Stimulated activated memory B cell treated with anti-CD40 and anti-IgM and Interleukin-4, amounts not matched to agents 10 μg/mL and 1 μg/mL and 100 μg/mL, for 72 hours (primary cell): ENCODE data around the gene ITGA2B.
A peak's percentile ranks its signal among the peaks of the same experiment; 100 is the strongest.
"Not testable (repeated sequence)": the region's sequence is repeated elsewhere in the genome, so short reads cannot be mapped to it uniquely, and the experiment has no call there.

ENCODE experiments used
- ATAC-seq: fragments of 150-1000 bp; cut with Tn5 transposase; 2 replicates; pipeline ENCODE4 v1.10.0; 2021
- H3K27ac Mint-ChIP-seq: one replicate; pipeline ENCODE4 v1.8.0; 2022; ENCODE audit warnings: mild to moderate bottlenecking, mixed read lengths
- H3K27me3 Mint-ChIP-seq: one replicate; pipeline ENCODE4 v1.8.0; 2022; ENCODE audit warnings: mixed read lengths
- H3K36me3 Mint-ChIP-seq: one replicate; pipeline ENCODE4 v1.8.0; 2022; ENCODE audit warnings: mixed read lengths
- H3K4me1 Mint-ChIP-seq: one replicate; pipeline ENCODE4 v1.8.0; 2022; ENCODE audit warnings: mixed read lengths
- H3K4me3 Mint-ChIP-seq: one replicate; pipeline ENCODE4 v1.8.0; 2022; ENCODE audit warnings: mild to moderate bottlenecking, moderate library complexity, mixed read lengths
- H3K9me3 Mint-ChIP-seq: one replicate; pipeline ENCODE4 v1.8.0; 2022; ENCODE audit warnings: mixed read lengths

Gene ITGA2B

DNA sequence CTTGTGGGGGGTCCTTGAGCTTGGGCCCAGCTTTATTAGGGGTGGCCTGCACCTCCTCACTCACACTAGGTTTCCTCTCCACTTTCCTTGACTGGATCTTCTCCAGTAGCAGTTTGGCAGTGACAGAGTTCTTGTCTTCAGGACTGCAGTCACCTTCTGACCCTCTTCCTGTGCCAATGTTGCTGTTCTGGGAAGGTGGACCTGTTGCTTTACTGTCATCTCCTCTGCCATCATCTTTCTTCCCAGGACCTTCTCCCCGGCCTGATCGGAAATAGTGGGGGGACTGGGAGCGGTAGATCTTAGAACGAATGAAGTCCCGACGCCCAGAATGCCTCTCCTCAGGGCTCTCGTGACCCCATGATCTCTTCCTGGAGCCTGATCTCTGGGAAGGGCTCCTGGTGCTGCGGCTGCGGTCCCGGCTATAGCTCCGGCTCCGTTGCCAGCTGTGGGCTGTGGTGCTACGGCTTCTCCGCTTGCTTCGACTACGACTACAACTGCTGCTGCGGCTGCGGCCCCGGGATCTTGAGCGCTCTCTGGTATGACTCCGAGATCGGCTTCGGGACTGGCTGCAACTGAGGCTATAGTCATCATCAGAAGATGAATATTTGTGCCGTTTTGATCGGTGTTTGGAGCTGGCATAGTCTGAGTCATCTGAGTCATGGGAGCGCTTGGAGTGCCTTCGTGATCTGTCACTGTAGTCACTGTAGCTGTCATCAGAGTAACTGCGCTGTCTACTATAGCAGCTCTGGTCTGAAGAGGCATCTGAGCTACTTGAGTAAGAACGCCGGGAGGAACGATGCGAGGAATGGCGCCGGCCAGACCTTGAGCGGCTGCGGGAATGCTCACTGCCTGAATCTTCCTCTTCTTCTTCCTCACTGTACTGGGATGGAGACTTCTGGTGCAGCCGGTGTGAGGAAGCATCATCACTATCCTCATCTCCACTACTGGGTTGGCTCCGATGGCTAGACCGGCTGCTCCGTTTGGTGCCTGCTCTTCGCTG, 9.5 kb upstream of the ITGA2B start:
- no peak for ATAC-seq
- Mint-ChIP-seq H3K27ac (no peak overlapping the region), H3K27me3 (no peaks in the 10 kb centered on the region), H3K4me1 (peaks cover 14% of the 10 kb centered on the region), H3K9me3 (no peaks in the 10 kb centered on the region), H3K4me3 (no peak overlapping the region), H3K36me3 (peaks cover 64% of the 10 kb centered on the region)

DNA sequence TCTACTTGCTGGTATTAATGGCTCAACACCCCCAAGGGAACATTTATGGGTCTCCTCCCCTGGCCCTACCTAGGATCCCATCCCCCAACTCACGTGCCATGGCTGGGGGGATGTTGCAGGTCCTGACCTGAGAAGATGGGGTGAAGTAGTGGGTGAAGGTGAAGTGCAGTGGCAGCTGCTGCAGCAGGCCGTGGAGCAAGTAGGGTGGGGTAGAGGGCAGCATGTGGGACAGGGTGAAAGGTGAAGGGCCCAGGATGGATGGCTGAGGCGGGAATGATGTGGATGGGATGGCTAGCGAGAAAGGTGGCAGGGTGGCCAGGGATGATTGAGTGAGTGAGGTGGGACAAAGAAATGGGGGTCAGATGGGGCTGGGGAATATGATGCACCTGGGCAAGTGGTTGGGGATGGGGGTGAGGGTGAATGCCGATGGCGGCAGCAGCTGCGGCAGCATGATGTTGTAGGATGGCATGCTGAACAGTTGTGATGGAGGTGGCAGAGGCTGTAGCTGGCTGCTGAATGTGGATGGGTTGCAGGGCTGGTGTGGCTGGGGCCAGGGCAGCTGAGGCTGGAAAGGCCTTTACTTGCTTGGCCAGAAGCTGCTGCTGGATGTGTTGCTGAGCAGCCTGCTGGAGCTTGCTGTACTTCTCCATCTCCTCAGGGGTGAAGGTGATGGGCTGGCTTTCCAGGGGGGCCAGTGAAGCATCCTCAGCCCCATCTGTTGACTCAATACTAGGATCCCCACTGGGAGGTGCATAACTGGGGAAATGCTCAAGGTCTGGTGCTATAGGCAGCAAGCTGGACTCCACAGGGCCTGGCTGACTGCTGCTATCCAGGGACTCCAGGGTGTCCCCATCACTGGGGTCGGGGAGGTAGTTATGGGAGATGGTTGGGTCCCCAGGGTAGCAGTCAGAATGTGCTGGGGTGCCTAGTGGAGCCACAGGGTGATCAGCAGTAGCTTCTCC, 8.3 kb upstream of the ITGA2B start:
- Mint-ChIP-seq H3K27ac (no peak overlapping the region), H3K4me1 (peaks cover 3% of the 10 kb centered on the region), H3K9me3 (no peaks in the 10 kb centered on the region), H3K4me3 (no peak overlapping the region), H3K36me3 (peaks cover 53% of the 10 kb centered on the region), H3K27me3 (no peaks in the 10 kb centered on the region)
- no peak for ATAC-seq

DNA sequence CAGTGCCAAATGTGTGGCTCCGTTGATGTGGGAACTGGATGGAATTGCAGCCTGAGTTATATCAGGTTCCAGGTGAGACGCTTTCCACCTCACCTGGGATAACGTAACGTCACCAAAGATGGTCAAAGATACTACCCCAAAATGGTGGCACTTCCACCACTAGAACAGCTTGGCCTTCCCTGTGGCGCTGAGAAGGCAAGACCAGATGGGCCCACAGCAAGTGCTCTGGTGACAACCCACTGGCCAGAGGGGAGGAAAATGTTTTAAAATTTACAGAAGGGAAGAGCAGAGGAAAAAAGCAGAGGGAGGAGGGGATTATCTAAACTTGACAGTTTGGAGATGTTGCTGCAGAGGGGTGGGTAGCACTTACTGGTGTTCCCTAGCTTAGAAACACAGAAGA, 7.5 kb upstream of the ITGA2B start:
- Mint-ChIP-seq H3K36me3 (peaks cover 49% of the 10 kb centered on the region), H3K4me1 (no peaks in the 10 kb centered on the region), H3K27me3 (no peaks in the 10 kb centered on the region), H3K9me3 (no peaks in the 10 kb centered on the region), H3K27ac (no peak overlapping the region), H3K4me3 (no peak overlapping the region)
- no peak for ATAC-seq

DNA sequence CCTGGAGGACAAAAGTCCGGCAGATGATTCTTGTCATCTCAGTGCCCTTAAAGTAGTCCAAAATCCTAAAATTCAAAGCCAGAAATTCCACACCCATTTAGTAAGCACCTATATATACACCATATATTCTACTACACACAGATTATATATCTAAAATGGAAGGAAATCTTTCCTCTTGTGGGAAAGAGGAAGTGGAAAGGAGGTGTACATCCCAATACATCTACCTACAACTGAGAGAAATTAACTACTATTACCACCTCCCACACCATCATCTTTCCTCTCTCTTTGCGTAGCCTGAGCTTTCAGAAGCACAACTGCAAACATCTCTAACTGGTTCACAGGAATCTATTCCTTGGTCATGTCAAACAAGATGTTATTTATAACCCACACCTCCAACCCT, 5.4 kb upstream of the ITGA2B start:
- H3K36me3 Mint-ChIP-seq: peaks cover 32% of the 10 kb centered on the region
- H3K9me3 Mint-ChIP-seq: peaks cover 3% of the 10 kb centered on the region
- peaks cover 2% of the 10 kb centered on the region for H3K27me3 Mint-ChIP-seq
- no peak overlapping the region for H3K27ac Mint-ChIP-seq
- ATAC-seq: no peak
- no peak overlapping the region for H3K4me3 Mint-ChIP-seq
- peaks cover 5% of the 10 kb centered on the region for H3K4me1 Mint-ChIP-seq

DNA sequence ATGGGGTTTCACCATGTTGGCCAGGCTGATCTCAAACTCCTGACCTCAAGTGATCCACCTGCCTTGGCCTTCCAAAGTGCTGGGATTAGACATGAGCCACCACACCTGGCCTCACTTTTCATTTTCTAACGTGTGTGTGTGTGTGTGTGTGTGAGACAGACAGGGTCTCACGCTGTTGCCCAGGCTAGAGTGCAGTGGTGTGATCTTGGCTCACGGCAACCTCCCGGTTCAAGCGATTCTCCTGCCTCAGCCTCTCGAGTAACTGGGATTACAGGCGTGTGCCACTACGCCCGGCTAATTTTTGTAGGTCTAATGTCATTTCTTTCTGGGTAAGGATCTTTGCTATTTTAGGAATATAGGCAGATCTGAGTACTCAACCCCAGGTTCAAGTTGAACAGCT, 4.7 kb upstream of the ITGA2B start:
- H3K27me3 Mint-ChIP-seq, H3K9me3 Mint-ChIP-seq, H3K27ac Mint-ChIP-seq, H3K4me3 Mint-ChIP-seq, ATAC-seq: not testable (repeated sequence)
- H3K4me1 Mint-ChIP-seq: peaks cover 12% of the 10 kb centered on the region
- H3K36me3 Mint-ChIP-seq: peaks cover 24% of the 10 kb centered on the region

DNA sequence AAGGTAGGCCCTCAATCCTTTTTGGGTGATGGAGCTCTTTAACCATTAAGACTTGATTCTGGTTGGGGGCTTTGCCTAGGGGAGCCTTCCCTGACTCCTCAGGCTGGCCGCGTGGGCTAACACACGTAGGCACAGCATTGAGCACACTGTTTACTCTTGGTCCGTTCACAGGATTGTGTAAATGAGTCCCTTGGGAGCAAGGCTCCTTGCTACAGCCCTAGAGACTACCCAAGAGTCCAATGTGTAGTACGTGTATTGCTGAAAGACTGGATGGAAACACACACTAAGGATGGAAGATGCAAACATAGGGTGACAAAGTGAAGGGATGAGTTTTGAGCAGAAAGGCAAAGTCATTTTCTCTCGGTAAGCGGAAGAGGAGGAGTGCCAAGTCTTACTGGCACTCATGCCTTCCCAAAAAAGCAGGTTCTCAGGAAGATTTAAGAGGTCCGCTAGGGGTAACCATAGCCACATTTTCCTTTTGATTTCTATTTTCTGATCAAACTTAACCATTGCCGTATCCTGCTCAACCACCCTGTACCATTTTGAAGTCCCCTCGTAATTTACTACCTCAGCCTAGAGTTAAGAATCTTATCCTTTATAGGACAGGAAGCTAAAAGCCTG, 911 bp upstream of the ITGA2B start:
- Mint-ChIP-seq H3K36me3 (no peaks in the 10 kb centered on the region), H3K4me3 (no peak overlapping the region), H3K27me3 (peaks cover 37% of the 10 kb centered on the region), H3K27ac (no peak overlapping the region), H3K9me3 (peaks cover 5% of the 10 kb centered on the region), H3K4me1 (peaks cover 22% of the 10 kb centered on the region)
- no peak for ATAC-seq

DNA sequence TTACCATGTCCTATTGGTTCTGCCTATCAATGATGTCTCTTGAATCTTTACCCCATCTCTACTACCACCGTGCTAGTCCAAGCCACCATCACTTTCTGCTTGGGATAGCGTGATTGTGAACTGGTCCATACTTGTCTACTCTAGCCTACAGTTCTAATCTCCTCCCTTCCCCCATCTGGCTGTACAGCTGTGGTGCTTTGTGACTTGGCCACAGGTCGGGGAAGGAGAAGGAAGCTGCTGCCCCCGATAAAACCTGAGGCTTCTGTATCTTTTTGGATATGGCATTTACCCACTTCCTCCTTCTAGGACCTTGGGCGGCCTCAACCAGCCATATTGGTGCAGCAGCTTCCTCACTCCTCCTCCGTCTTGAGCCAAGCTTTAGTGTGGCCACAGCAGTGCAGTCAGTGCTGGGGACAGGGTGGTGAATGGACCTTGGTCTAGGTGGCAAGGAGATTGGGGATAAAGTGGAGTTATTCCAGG, 314 bp upstream of the ITGA2B start:
- ATAC-seq: no peak
- H3K4me1 Mint-ChIP-seq: peaks cover 27% of the 10 kb centered on the region
- H3K27ac Mint-ChIP-seq: no peak overlapping the region
- H3K9me3 Mint-ChIP-seq: peaks cover 5% of the 10 kb centered on the region
- H3K36me3 Mint-ChIP-seq: no peaks in the 10 kb centered on the region
- H3K4me3 Mint-ChIP-seq: no peak overlapping the region
- peaks cover 42% of the 10 kb centered on the region for H3K27me3 Mint-ChIP-seq

DNA sequence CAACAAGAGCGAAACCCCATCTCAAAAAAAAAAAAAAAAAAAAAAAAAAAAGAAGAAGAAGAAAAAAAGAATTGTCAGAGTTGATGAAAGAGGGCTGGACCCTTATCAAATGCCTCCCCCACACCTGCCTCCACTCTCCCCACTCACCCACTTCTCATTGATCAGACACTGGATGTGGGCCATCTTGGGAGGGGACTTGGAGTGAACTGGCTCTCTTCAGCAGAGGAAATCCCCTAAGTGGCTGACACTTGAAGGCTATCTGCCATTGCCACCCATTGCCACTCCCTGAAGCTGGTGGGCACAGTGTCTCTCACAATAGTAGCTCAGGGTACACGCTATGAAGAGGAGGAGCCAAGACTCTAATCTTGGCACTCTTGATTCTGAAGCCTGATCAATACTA, 1.6 kb downstream of the ITGA2B start:
- Mint-ChIP-seq H3K27ac (no peak overlapping the region), H3K4me3 (no peak overlapping the region), H3K36me3 (no peaks in the 10 kb centered on the region), H3K27me3 (peaks cover 62% of the 10 kb centered on the region), H3K4me1 (peaks cover 32% of the 10 kb centered on the region), H3K9me3 (peaks cover 5% of the 10 kb centered on the region)
- no peak for ATAC-seq

DNA sequence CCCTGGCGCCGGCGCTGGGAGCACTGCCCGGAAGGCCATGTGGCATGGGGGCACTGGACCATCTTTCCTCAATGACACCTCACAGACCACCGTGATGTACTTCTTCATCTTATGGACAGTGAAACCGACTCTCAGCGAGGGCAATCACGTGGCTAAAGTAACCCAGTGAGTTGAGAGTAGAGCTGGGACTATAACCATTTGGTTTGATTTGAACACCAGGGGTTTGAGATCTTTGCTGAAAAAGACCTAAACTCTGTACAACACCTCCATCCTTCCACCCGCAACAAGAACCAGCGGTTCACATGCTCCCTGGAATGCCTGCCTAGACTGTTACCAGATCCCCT, 3.3 kb downstream of the ITGA2B start:
- peaks cover 78% of the 10 kb centered on the region for H3K27me3 Mint-ChIP-seq
- H3K4me3 Mint-ChIP-seq: peak overlapping the region; percentile 75
- peaks cover 32% of the 10 kb centered on the region for H3K4me1 Mint-ChIP-seq
- H3K27ac Mint-ChIP-seq: peak overlapping the region; percentile 51
- H3K9me3 Mint-ChIP-seq: peaks cover 5% of the 10 kb centered on the region
- no peaks in the 10 kb centered on the region for H3K36me3 Mint-ChIP-seq
- no peak for ATAC-seq

DNA sequence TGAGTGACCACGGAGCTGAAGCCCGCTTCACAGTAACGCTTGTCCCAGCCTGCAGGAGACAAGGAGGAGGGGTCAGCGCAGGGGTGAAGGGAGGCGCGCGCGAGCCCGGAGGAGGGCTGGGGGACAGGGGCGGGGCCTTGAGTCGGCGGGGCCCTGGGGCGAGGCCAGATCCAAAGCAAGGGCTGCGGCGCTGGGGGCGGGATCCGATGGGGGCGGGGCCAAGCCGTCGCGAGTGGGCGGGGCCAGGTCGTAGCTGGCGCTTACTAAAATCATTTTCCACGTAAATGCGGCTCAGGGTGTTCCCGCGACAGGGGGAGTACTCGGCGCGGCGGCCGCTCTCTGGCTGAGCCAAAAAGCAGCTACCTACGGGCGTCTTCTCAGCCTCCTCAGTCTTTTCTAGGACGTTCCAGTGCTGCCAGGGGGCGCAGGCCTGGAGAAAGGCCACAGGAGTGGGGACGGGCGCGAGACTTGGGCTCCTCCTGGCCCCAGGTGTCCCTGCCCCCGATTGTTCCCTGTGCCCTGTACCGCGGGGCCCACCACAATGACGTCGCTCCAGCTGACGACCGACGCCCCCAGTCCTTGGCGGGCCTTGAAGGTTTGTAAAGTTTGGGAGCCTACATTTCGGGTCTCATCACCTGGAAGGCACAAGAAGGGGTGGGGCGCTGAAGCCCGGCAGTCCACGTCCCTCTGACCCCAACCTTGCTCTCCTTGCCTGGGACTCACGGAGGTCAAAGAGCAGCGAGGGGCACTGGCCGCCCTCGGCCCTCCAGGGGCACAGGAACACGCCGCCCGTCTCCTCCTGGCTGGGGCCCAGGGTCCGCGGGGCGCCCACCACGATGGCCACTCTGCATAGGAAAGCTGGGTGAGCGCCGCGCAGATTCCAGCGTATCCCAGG, 3.9 kb downstream of the ITGA2B start:
- no peaks in the 10 kb centered on the region for H3K36me3 Mint-ChIP-seq
- H3K27ac Mint-ChIP-seq: peak overlapping the region; percentile 51
- peak overlapping the region; percentile 75 for H3K4me3 Mint-ChIP-seq
- peak; percentile 82 for ATAC-seq
- H3K4me1 Mint-ChIP-seq: peaks cover 32% of the 10 kb centered on the region
- H3K27me3 Mint-ChIP-seq: peaks cover 84% of the 10 kb centered on the region
- peaks cover 5% of the 10 kb centered on the region for H3K9me3 Mint-ChIP-seq

DNA sequence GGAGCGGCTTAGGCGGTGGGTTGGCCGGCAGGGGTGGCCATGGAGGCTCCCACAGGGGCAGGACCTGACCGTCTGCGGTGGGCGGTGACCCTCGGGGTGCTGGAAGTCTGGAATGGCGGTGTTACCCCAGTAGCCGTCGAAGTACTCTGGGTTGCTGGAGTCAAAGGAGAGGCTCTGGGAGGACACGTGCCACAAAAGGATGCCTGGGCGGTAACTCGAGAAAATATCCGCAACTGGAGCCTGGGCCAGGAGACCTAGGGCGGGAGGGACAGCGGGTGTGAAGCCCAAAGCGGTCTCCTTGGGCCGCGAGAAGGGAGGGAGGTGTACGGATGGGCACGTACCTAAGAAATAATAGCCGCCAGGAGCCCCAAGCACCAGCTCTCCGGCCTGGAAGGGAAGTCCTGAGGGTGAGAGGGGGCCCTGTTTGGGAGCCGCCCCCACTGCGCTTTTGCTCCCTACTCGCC, 4.6 kb downstream of the ITGA2B start:
- H3K27me3 Mint-ChIP-seq: peaks cover 88% of the 10 kb centered on the region
- H3K9me3 Mint-ChIP-seq: peaks cover 2% of the 10 kb centered on the region
- ATAC-seq: peak; percentile 19
- H3K4me1 Mint-ChIP-seq: peaks cover 27% of the 10 kb centered on the region
- H3K4me3 Mint-ChIP-seq: peak overlapping the region; percentile 75
- H3K36me3 Mint-ChIP-seq: no peaks in the 10 kb centered on the region
- H3K27ac Mint-ChIP-seq: peak overlapping the region; percentile 51

DNA sequence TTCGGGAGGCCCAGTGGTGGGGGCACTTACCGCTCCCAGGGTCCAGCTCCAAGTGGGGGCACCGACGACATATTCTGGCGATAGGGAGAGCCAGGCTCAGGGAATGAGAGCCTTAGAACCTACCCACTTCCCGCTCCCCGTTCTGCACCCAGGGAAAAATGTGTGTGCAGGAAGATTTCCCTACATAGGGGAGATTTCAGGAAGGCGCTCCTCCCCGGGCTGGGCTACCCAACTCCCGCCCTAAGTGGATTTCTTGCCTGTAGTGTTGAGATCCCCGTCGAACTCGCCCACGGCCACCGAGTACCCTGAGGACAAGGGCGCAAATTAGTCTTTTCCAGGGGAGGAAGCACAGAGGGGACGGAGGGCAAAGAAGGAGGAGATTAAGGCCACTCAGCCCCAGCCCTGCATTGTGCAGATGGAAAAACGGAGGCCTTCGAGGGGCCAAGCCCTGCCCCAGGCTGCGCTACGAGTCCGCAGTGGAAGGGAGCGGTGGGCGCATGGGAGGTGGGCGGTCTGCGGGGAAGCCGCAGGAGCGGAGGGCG, 5.1 kb downstream of the ITGA2B start:
- Mint-ChIP-seq H3K27me3 (peaks cover 88% of the 10 kb centered on the region), H3K27ac (no peak overlapping the region), H3K36me3 (no peaks in the 10 kb centered on the region), H3K4me1 (peaks cover 22% of the 10 kb centered on the region), H3K4me3 (peak overlapping the region; percentile 75), H3K9me3 (no peaks in the 10 kb centered on the region)
- ATAC-seq: no peak

DNA sequence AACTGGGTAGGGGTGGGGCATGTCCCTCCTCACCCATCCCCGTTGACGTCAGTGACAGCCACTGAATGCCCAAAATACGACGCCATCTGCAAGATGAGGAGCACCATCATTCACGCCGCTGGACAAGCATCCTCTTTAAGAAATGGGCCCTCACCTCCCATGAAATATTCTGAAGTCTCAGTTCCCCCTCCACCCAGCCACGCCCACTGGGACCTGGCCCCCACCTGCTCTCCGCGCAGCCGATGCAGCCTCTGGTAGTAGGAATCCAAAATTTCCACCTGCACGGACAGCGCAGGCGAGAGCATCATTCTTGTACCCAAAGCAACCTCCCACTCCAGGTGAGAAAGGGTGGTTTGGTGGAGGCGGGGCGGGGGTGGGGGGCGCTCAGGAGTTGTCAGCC, 5.6 kb downstream of the ITGA2B start:
- ATAC-seq: no peak

DNA sequence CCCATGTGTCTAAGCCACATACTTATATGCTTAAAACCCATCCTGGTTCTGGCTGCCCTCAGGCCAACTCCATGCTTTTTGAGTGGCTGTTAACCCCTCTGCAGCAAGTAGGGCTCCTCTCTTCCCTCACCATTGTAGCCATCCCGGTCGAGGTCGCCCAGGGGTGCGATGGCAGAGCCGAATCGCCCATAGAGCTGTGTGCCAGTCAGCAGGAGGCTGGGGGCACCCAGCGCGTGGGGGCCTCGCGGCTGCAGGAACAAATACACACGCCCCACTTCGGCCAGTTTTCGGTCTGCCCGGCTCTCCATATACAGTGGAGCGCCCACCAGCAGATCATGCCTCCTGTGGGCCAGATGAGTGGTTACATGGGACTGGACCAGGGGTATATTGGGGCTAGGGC, 6.1 kb downstream of the ITGA2B start:
- H3K27me3 Mint-ChIP-seq: peaks cover 90% of the 10 kb centered on the region
- H3K4me1 Mint-ChIP-seq: peaks cover 20% of the 10 kb centered on the region
- H3K36me3 Mint-ChIP-seq: no peaks in the 10 kb centered on the region
- H3K27ac Mint-ChIP-seq: no peak overlapping the region
- no peak for ATAC-seq
- H3K4me3 Mint-ChIP-seq: no peak overlapping the region
- no peaks in the 10 kb centered on the region for H3K9me3 Mint-ChIP-seq

More for the DNA sequence above, 5.6 kb downstream of the ITGA2B start:
- Mint-ChIP-seq H3K27me3 (peaks cover 85% of the 10 kb centered on the region), H3K9me3 (no peaks in the 10 kb centered on the region), H3K4me1 (peaks cover 20% of the 10 kb centered on the region), H3K27ac (no peak overlapping the region), H3K4me3 (no peak overlapping the region), H3K36me3 (no peaks in the 10 kb centered on the region)
